Activated T-helper 2 cell treated with anti-CD3 and anti-CD28 coated beads, Interferon-gamma antibody, Interleukin-2, Interleukin-4, amounts not matched to agents 10 μg/mL and 5 μg/mL and 100 μg/mL, durations not matched to agents 14 hours and 24 hours and 36 hours (primary cell): ENCODE data around the gene STAP2. TPM values are rescaled to one million over a fixed set of nuclear protein-coding genes. Genes with fewer than 3 reads are reported as not detected.

ENCODE experiments used
- DNase-seq: peaks from one replicate; pipeline ENCODE4 v3.0.0; 2021; ENCODE audit warnings: low spot score
- H3K27ac Mint-ChIP-seq: one replicate; pipeline ENCODE4 v1.8.0; 2021; ENCODE audit warnings: mixed read lengths
- H3K27me3 Mint-ChIP-seq: one replicate; pipeline ENCODE4 v1.8.0; 2021; ENCODE audit warnings: low read depth, mixed read lengths
- H3K36me3 Mint-ChIP-seq: one replicate; pipeline ENCODE4 v1.8.0; 2021; ENCODE audit warnings: low read depth, mixed read lengths
- H3K4me1 Mint-ChIP-seq: one replicate; pipeline ENCODE4 v1.8.0; 2021; ENCODE audit warnings: low read depth, mixed read lengths
- H3K4me3 Mint-ChIP-seq: one replicate; pipeline ENCODE4 v1.8.0; 2021; ENCODE audit warnings: low read depth, mild to moderate bottlenecking, moderate library complexity, mixed read lengths
- H3K9me3 Mint-ChIP-seq: one replicate; pipeline ENCODE4 v1.8.0; 2021; ENCODE audit warnings: mixed read lengths
- intact Hi-C: fragments of 100-400 bp; cut with micrococcal nuclease; formaldehyde crosslinking; loops from one replicate; pipeline ENCODE4 v1.15.1; 2023
- total RNA-seq: library from RNA; stranded (reverse); gene quantifications from 2 replicates; pipeline ENCODE4 v1.2.3, GENCODE V29; 2022

The STAP2 gene
- total RNA-seq, 1 donor from 2014 or later: 17.1 TPM

- Mint-ChIP-seq H3K27ac (no peak overlapping the region), H3K9me3 (no peaks in the 10 kb centered on the region)
- DNase-seq: no peak
These were observed 28.7 kb upstream of the STAP2 start for GRCh38 chr19:4367336-4367723.

GRCh38 chr19:4366666-4367335 lies 28.2 kb upstream of the STAP2 start:
- no peak for DNase-seq
- Mint-ChIP-seq H3K27ac (no peak overlapping the region), H3K4me3 (no peak overlapping the region), H3K4me1 (peaks cover 27% of the 10 kb centered on the region), H3K9me3 (no peaks in the 10 kb centered on the region), H3K36me3 (peaks cover 22% of the 10 kb centered on the region), H3K27me3 (no peaks in the 10 kb centered on the region)
- intact Hi-C loops: loop anchor here (5.0 kb wide), 1 partner anchor 356 kb away; the partner anchor contains the start of gene DPP9

More at GRCh38 chr19:4367336-4367723, 28.7 kb upstream of the STAP2 start:
- intact Hi-C loops: loop anchor here (5.0 kb wide), 1 partner anchor 355 kb away; the partner anchor contains the start of gene DPP9
- H3K27me3 Mint-ChIP-seq: no peaks in the 10 kb centered on the region
- no peak overlapping the region for H3K4me3 Mint-ChIP-seq
- peaks cover 18% of the 10 kb centered on the region for H3K36me3 Mint-ChIP-seq
- H3K4me1 Mint-ChIP-seq: peaks cover 30% of the 10 kb centered on the region

GRCh38 chr19:4365791-4366665 lies 27.4 kb upstream of the STAP2 start:
- H3K27ac Mint-ChIP-seq: no peak overlapping the region
- no peaks in the 10 kb centered on the region for H3K27me3 Mint-ChIP-seq
- H3K36me3 Mint-ChIP-seq: peaks cover 21% of the 10 kb centered on the region
- intact Hi-C loops: loop anchor here (5.0 kb wide), 1 partner anchor 356 kb away; the partner anchor contains the start of gene DPP9
- DNase-seq: no peak
- no peak overlapping the region for H3K4me3 Mint-ChIP-seq
- peaks cover 20% of the 10 kb centered on the region for H3K4me1 Mint-ChIP-seq
- no peaks in the 10 kb centered on the region for H3K9me3 Mint-ChIP-seq

- DNase-seq: no peak
- intact Hi-C loops: loop anchor here (5.0 kb wide), 1 partner anchor 357 kb away; the partner anchor contains the start of gene DPP9
- Mint-ChIP-seq H3K27ac (no peak overlapping the region), H3K4me1 (peaks cover 15% of the 10 kb centered on the region), H3K4me3 (no peak overlapping the region), H3K9me3 (no peaks in the 10 kb centered on the region), H3K27me3 (no peaks in the 10 kb centered on the region), H3K36me3 (peaks cover 25% of the 10 kb centered on the region)
These were observed 26.7 kb upstream of the STAP2 start for GRCh38 chr19:4365341-4365740.

- Mint-ChIP-seq H3K4me1 (peaks cover 8% of the 10 kb centered on the region), H3K27ac (no peak overlapping the region), H3K27me3 (no peaks in the 10 kb centered on the region), H3K36me3 (peaks cover 30% of the 10 kb centered on the region), H3K9me3 (no peaks in the 10 kb centered on the region), H3K4me3 (no peak overlapping the region)
- no peak for DNase-seq
- intact Hi-C loops: no loop called here
These were observed 25.1 kb upstream of the STAP2 start for GRCh38 chr19:4363571-4364304.

GRCh38 chr19:4362831-4363545 lies 24.4 kb upstream of the STAP2 start:
- Mint-ChIP-seq H3K4me3 (no peak overlapping the region), H3K9me3 (no peaks in the 10 kb centered on the region), H3K36me3 (peaks cover 30% of the 10 kb centered on the region), H3K27ac (no peak overlapping the region), H3K4me1 (peaks cover 2% of the 10 kb centered on the region), H3K27me3 (no peaks in the 10 kb centered on the region)
- no peak for DNase-seq
- intact Hi-C loops: no loop called here

- intact Hi-C loops: no loop called here
- no peaks in the 10 kb centered on the region for H3K4me1 Mint-ChIP-seq
- H3K4me3 Mint-ChIP-seq: no peak overlapping the region
- no peak overlapping the region for H3K27ac Mint-ChIP-seq
- peaks cover 30% of the 10 kb centered on the region for H3K36me3 Mint-ChIP-seq
- DNase-seq: no peak
- H3K9me3 Mint-ChIP-seq: no peaks in the 10 kb centered on the region
- H3K27me3 Mint-ChIP-seq: no peaks in the 10 kb centered on the region
These were observed 23.6 kb upstream of the STAP2 start for GRCh38 chr19:4362101-4362828.

GRCh38 chr19:4361152-4362046 lies 22.8 kb upstream of the STAP2 start:
- intact Hi-C loops: no loop called here
- peaks cover 26% of the 10 kb centered on the region for H3K36me3 Mint-ChIP-seq
- H3K27me3 Mint-ChIP-seq: no peaks in the 10 kb centered on the region
- no peaks in the 10 kb centered on the region for H3K4me1 Mint-ChIP-seq
- no peak overlapping the region for H3K27ac Mint-ChIP-seq
- no peak overlapping the region for H3K4me3 Mint-ChIP-seq
- no peaks in the 10 kb centered on the region for H3K9me3 Mint-ChIP-seq
- no peak for DNase-seq

- Mint-ChIP-seq H3K27ac (no peak overlapping the region), H3K4me3 (no peak overlapping the region), H3K36me3 (peaks cover 24% of the 10 kb centered on the region), H3K4me1 (no peaks in the 10 kb centered on the region), H3K27me3 (no peaks in the 10 kb centered on the region), H3K9me3 (no peaks in the 10 kb centered on the region)
- DNase-seq: no peak
- intact Hi-C loops: no loop called here
These were observed 22.1 kb upstream of the STAP2 start for GRCh38 chr19:4360641-4361151.

GRCh38 chr19:4360081-4360569 lies 21.5 kb upstream of the STAP2 start:
- H3K4me3 Mint-ChIP-seq: no peak overlapping the region
- peaks cover 24% of the 10 kb centered on the region for H3K36me3 Mint-ChIP-seq
- intact Hi-C loops: no loop called here
- no peaks in the 10 kb centered on the region for H3K27me3 Mint-ChIP-seq
- H3K4me1 Mint-ChIP-seq: no peaks in the 10 kb centered on the region
- no peak for DNase-seq
- no peaks in the 10 kb centered on the region for H3K9me3 Mint-ChIP-seq
- H3K27ac Mint-ChIP-seq: no peak overlapping the region

- no peak for DNase-seq
- Mint-ChIP-seq H3K27ac (no peak overlapping the region), H3K4me1 (no peaks in the 10 kb centered on the region), H3K27me3 (no peaks in the 10 kb centered on the region), H3K9me3 (no peaks in the 10 kb centered on the region), H3K4me3 (no peak overlapping the region), H3K36me3 (peaks cover 24% of the 10 kb centered on the region)
- intact Hi-C loops: no loop called here
These were observed 21.0 kb upstream of the STAP2 start for GRCh38 chr19:4359627-4360000.
